A673 (cell line): ENCODE results near the gene TMEM165.

Experiments used
- CTCF ChIP-seq: fragments of 300-800, 200-600 bp; sonication (generic); conservative IDR thresholded peaks from 2 replicates; pipeline ENCODE4 v1.5.1; 2017; ENCODE audit warnings: low read depth, mild to moderate bottlenecking, antibody characterized with exemption, low read length, moderate library complexity, mixed read lengths
- EZH2 ChIP-seq: fragments of 200-600 bp; sonication (generic); IDR thresholded peaks from 2 replicates; pipeline ENCODE4 v1.6.1; 2017; ENCODE audit warnings: borderline replicate concordance, low read depth, mild to moderate bottlenecking, mixed read lengths, antibody characterized with exemption, low read length; ENCODE audit not compliant: poor library complexity, severe bottlenecking

DNA sequence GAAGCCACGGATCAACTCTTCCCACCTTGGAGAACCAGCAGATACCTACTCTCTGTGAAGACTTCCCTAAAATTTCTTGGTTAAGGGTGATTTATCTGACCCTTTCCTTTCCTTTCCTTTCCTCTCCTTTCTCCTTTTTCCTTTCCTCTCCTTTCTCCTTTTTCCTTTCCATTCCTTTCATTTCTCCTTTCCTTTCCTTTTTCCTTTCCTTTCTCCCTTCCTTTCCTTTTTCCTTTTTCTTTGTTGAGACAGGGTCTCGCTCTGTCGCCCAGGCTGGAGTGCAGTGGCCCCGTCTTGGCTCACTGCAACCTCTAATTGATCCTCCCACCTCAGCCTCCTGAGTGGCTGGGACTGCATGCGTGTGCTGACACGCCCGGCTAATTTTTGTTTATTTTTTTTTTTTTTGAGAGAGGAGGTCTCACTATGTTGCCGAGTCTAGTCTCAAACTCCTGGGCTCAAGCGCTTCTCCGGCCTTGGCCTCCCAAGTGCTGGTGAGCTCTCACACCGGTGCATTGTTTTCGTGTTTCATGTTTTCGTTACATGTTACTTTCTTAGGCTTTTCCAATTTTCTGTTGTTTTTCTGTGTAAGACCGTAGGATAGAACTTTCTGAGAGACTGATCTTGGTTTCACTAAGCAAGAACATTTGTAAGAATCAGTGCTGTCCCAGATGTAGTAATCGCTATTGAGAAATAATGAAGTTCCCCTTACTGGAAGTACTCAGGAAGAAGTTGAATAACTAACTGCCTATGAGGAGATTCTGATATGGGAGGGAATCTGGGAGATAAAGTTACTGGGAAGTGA, 2.0 kb downstream of the TMEM165 start:
- TF ChIP-seq CTCF (no peak), EZH2 (no peak)
